HepG2 (cell line): Measurements from ENCODE around the gene CEP63.

Experiments
- CHD4 ChIP-seq: fragments of 200-600 bp; sonication (generic); IDR thresholded peaks from 2 replicates; pipeline ENCODE4 v1.7.0; 2017; ENCODE audit warnings: mild to moderate bottlenecking, low read length, borderline replicate concordance
- CTCF ChIP-seq: sonication (generic); formaldehyde crosslinking; IDR thresholded peaks from 2 replicates; pipeline ENCODE4 v1.5.0; 2020; ENCODE audit warnings: mild to moderate bottlenecking, missing genetic modification reagents, moderate library complexity
- EZH2 ChIP-seq: conservative IDR thresholded peaks from 2 replicates; pipeline ENCODE4 v1.6.1; 2012; ENCODE audit warnings: mild to moderate bottlenecking, low read depth, low read length, moderate library complexity
- ISX ChIP-seq: sonication (generic); formaldehyde crosslinking; conservative IDR thresholded peaks from 2 replicates; pipeline ENCODE4 v1.5.0; 2020; ENCODE audit warnings: missing genetic modification reagents
- POLR2A ChIP-seq, 2 experiments: IDR thresholded peaks; 2 replicates each; pipeline ENCODE4 v1.6.1; 2011; ENCODE audit warnings: low read depth in 2 of 2, low read length in 2 of 2, mild to moderate bottlenecking in 1 of 2, moderate library complexity in 1 of 2; ENCODE audit not compliant: insufficient read depth in 1 of 2
- REPIN1 ChIP-seq: sonication (generic); formaldehyde crosslinking; IDR thresholded peaks from 2 replicates; pipeline ENCODE4 v1.8.0; 2022; ENCODE audit warnings: missing genetic modification reagents, low read depth, mild to moderate bottlenecking, borderline replicate concordance
- YY1 ChIP-seq: IDR thresholded peaks from 2 replicates; pipeline ENCODE4 v1.6.1; 2011; ENCODE audit warnings: low read length, low read depth, moderate library complexity, mild to moderate bottlenecking; ENCODE audit not compliant: insufficient read depth, insufficient replicate concordance
- ZBTB33 ChIP-seq: sonication (generic); formaldehyde crosslinking; IDR thresholded peaks from 2 replicates; pipeline ENCODE4 v1.4.0; 2020; ENCODE audit warnings: missing genetic modification reagents
- ZBTB8A ChIP-seq: sonication (generic); formaldehyde crosslinking; IDR thresholded peaks from 2 replicates; pipeline ENCODE4 v1.4.0; 2020; ENCODE audit warnings: mild to moderate bottlenecking, low read depth, missing genetic modification reagents, borderline replicate concordance
- ZNF232 ChIP-seq: sonication (generic); formaldehyde crosslinking; IDR thresholded peaks from 2 replicates; pipeline ENCODE4 v1.4.0; 2020; ENCODE audit warnings: missing genetic modification reagents, borderline replicate concordance
- ZNF235 ChIP-seq: sonication (generic); formaldehyde crosslinking; IDR thresholded peaks from 2 replicates; pipeline ENCODE4 v1.8.1; 2023; ENCODE audit warnings: mild to moderate bottlenecking, missing genetic modification reagents, borderline replicate concordance
- TF ChIP-seq, protein P1 (sequence below): sonication (generic); formaldehyde crosslinking; IDR thresholded peaks from 2 replicates; pipeline ENCODE4 v1.4.0; 2020; ENCODE audit warnings: mild to moderate bottlenecking, missing genetic modification reagents

DNA sequence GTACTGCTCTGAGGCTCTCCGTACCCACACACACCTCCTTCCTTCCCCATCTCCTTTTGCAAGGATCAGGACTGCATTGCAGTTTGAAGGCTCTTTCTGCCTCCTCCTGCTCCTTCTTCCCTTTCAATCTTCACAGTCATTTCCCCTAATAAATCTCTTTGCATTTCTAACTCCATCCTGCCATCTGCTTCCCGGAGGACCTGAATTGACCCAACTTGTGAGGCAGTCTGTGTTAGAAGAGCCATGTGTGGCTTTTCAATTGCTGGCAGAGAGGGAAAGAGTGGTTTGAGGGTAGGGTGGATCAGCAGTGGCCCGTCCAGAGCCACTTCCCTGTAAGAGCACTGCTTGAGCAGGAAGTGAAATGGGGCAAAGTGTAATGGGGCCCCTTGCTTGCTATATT lies 35.9 kb upstream of the CEP63 start:
- no peak for TF ChIP-seq YY1
- no peak for TF ChIP-seq ISX (CRISPR knock-in tag)
- TF ChIP-seq ZBTB33 (CRISPR knock-in tag): no peak
- TF ChIP-seq REPIN1 (CRISPR knock-in tag): no peak
- TF ChIP-seq POLR2A (IDR thresholded peaks at IDR 0.05; ENCODE audit: insufficient read depth in 1 of 2, low read depth in 2 of 2, low read length in 2 of 2): no peak
- no peak for TF ChIP-seq ZNF232 (CRISPR knock-in tag)
- TF ChIP-seq, protein P1, sequence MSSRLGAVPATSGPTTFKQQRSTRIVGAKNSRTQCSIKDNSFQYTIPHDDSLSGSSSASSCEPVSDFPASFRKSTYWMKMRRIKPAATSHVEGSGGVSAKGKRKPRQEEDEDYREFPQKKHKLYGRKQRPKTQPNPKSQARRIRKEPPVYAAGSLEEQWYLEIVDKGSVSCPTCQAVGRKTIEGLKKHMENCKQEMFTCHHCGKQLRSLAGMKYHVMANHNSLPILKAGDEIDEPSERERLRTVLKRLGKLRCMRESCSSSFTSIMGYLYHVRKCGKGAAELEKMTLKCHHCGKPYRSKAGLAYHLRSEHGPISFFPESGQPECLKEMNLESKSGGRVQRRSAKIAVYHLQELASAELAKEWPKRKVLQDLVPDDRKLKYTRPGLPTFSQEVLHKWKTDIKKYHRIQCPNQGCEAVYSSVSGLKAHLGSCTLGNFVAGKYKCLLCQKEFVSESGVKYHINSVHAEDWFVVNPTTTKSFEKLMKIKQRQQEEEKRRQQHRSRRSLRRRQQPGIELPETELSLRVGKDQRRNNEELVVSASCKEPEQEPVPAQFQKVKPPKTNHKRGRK (CRISPR knock-in tag): no peak
- no peak for TF ChIP-seq ZBTB8A
- no peak for TF ChIP-seq CHD4
- no peak for TF ChIP-seq CTCF (CRISPR knock-in tag)
- TF ChIP-seq EZH2: no peak
- no peak for TF ChIP-seq ZNF235 (CRISPR knock-in tag)
